HFFc6 (cell line): ENCODE results near the gene PRKCE. TPM values are rescaled to one million over a fixed set of nuclear protein-coding genes. Genes with fewer than 3 reads are reported as not detected.

Source experiments
- DNase-seq: peaks from one replicate; pipeline ENCODE4 v3.0.0-alpha.2; 2018
- H3K27ac Mint-ChIP-seq: 2 replicates; pipeline ENCODE4 v1.8.0; 2020; ENCODE audit warnings: mild to moderate bottlenecking, mixed read lengths
- H3K27me3 Mint-ChIP-seq: 2 replicates; pipeline ENCODE4 v1.8.0; 2021; ENCODE audit warnings: mild to moderate bottlenecking, moderate library complexity, mixed read lengths; ENCODE audit not compliant: insufficient read depth
- H3K36me3 Mint-ChIP-seq: 2 replicates; pipeline ENCODE4 v1.8.0; 2021; ENCODE audit warnings: low read depth, mixed read lengths
- H3K4me1 Mint-ChIP-seq: 2 replicates; pipeline ENCODE4 v1.8.0; 2020; ENCODE audit warnings: low read depth, mixed read lengths
- H3K4me3 Mint-ChIP-seq: 2 replicates; pipeline ENCODE4 v1.8.0; 2020; ENCODE audit warnings: mild to moderate bottlenecking, moderate library complexity, mixed read lengths
- H3K9me3 Mint-ChIP-seq: 2 replicates; pipeline ENCODE4 v1.8.0; 2020; ENCODE audit warnings: mild to moderate bottlenecking, mixed read lengths
- total RNA-seq, 6 experiments: library from RNA; stranded (reverse); fragmentation: NEBNext Ultra II Directional; extraction: Animal tissue kit (Norgen Biotek cat#: 25700); gene quantifications; 2 replicates in 1 of 6; 3 replicates in 5 of 6; pipeline ENCODE4 v1.2.3, GENCODE V29; 2021
- TF ChIP-seq, protein P1 (sequence below): fragments of 200-600 bp; sonication (generic); IDR thresholded peaks from 2 replicates; pipeline ENCODE4 v1.5.0; 2021; ENCODE audit warnings: antibody characterized with exemption, mild to moderate bottlenecking

PRKCE gene
- total RNA-seq, 6 experiments from 2014 or later, result 10.8 to 13.7 (median 12.0) TPM

DNA sequence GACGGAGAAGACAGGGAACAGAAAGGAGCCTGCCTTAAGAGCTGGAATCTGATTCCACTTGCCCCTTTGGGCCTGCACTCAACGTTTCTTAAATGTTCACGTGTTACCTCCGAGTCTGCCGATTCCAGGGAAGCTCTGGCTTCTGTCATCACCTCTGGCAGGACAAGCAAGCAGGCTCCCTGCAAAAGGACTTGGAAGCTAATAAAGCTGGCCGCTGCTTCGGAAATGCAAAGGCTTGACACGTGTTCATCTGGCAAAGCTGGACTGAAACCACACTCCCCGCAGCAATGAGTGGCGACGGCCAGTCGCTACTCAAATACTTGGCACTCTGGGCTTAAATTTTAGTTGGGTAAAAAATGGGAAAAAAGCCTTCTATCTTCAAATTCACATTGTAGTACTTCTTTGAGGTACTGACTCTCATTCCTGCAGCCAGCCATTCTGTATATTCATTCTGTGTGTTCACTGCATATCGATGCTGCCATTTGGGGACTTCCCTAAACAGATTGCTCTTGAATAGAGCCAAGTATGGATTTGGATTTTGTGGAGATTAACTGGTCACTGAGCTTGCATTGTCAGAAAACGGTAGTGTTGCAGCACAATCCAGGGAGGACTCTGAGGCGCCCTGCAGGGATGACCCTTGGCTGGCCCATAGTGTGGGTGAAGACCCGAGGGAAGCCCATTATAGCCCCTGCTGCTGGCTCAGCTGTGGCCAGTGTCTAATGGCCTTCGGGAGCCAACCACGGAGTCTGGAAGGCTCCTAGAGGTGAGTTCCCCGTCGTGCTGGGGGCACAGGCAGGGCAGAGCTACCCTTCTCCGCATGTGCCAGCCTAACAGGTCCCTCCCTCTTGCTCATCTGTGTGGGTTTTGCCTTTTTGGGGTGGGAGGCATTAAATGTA lies 231.5 kb downstream of the PRKCE start:
- TF ChIP-seq, protein P1, sequence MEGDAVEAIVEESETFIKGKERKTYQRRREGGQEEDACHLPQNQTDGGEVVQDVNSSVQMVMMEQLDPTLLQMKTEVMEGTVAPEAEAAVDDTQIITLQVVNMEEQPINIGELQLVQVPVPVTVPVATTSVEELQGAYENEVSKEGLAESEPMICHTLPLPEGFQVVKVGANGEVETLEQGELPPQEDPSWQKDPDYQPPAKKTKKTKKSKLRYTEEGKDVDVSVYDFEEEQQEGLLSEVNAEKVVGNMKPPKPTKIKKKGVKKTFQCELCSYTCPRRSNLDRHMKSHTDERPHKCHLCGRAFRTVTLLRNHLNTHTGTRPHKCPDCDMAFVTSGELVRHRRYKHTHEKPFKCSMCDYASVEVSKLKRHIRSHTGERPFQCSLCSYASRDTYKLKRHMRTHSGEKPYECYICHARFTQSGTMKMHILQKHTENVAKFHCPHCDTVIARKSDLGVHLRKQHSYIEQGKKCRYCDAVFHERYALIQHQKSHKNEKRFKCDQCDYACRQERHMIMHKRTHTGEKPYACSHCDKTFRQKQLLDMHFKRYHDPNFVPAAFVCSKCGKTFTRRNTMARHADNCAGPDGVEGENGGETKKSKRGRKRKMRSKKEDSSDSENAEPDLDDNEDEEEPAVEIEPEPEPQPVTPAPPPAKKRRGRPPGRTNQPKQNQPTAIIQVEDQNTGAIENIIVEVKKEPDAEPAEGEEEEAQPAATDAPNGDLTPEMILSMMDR, result no peak
- no peak for DNase-seq
- Mint-ChIP-seq H3K4me3 (no peak overlapping the region), H3K27me3 (no peaks in the 10 kb centered on the region), H3K9me3 (no peaks in the 10 kb centered on the region), H3K4me1 (peaks cover 18% of the 10 kb centered on the region), H3K36me3 (peaks cover 6% of the 10 kb centered on the region; the same call in 1 of the 2 replicates), H3K27ac (no peak overlapping the region)

DNA sequence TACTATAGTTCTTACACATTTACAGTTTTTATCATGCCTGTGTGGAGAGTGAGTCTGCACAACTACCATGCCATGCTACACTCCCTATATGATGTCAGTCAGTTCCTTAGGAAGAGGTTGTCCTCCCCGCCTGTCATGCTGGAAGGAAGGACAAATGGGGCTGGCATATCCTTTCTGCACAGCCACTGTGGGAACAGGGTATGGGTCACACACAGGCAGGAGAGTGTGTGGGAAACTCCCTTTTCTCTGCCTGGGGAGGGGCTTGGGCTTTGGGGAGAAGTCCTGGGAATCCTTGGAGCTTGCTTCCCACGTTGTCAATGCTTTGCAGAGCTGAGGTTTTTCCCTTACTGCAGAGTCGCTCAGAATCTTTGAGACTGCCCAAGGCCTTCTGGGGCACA lies 232.1 kb downstream of the PRKCE start:
- Mint-ChIP-seq H3K27me3 (no peaks in the 10 kb centered on the region), H3K27ac (no peak overlapping the region), H3K4me3 (no peak overlapping the region), H3K4me1 (peaks cover 24% of the 10 kb centered on the region), H3K36me3 (no peaks in the 10 kb centered on the region), H3K9me3 (no peaks in the 10 kb centered on the region)
- TF ChIP-seq, protein P1, result no peak
- no peak for DNase-seq

DNA sequence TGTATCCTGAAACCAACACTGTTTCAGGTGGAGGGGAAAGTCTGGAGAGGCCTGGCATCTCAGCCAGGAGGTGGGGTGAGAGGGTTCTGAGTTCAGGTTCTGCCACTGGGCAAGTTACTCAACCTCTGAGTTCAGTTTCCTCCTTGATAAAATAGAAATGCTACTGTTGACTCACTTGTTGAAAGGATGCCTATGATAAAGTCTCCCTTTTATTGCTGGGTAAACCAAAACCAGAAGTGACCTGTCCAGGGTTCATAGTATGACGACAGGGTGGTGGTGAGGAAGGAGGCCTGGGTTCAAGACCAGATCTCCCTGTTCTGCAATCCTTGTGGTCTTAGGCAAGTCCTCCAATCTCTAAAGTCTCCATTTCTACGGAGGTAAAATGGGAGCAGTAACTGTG lies 232.7 kb downstream of the PRKCE start:
- no peak for DNase-seq
- no peaks in the 10 kb centered on the region for H3K36me3 Mint-ChIP-seq
- peaks cover 28% of the 10 kb centered on the region for H3K4me1 Mint-ChIP-seq
- H3K27ac Mint-ChIP-seq, result no peak overlapping the region
- H3K27me3 Mint-ChIP-seq, result no peaks in the 10 kb centered on the region
- H3K4me3 Mint-ChIP-seq, result no peak overlapping the region
- no peaks in the 10 kb centered on the region for H3K9me3 Mint-ChIP-seq
- TF ChIP-seq, protein P1, result no peak

DNA sequence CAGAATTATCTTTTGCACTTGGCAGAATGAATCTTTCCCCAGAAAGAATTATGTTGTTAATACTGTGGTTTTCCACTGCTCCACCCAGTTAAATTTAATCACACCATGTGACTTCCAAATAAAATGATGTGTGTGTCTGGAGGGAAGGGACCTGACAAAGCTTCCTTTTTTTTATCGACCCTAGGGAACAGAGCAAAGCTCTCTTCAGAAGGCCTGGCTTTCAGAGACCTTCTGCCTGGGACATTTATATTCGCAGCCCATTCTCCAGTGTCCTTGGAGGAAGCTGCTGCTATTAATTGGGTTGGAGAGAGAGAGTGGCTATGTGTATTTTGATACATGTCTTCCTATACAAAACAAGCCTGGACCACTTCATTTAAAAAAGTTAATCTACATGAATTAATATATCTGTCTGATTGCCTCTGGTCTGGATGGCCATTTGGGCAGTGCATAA lies 233.7 kb downstream of the PRKCE start:
- Mint-ChIP-seq H3K36me3 (no peaks in the 10 kb centered on the region), H3K4me3 (no peak overlapping the region), H3K9me3 (no peaks in the 10 kb centered on the region), H3K4me1 (peaks cover 28% of the 10 kb centered on the region), H3K27ac (no peak overlapping the region), H3K27me3 (no peaks in the 10 kb centered on the region)
- no peak for DNase-seq
- TF ChIP-seq, protein P1, result no peak

DNA sequence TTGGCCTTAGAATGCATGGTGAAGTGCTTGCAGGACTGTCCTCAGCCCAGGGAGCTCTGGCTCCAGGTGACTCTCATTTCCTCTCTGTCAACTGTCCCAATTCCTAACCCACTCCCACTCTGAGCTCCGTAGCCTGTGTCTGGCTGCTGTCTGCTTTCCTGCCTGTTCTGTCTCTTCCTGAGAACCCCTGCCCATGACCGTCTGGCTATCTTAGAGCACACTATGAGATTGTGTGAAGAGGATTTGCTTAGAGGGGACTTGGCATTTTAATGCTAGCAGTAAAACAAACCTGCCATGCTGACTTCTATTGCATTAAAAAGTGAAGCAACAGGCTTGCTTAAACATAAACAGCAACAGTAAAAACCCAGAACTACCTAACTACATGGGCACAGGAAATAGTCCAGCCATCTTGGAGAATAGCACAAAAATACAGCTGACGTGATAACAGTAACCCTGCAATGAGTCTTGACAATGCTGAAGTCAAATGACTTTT lies 234.7 kb downstream of the PRKCE start:
- TF ChIP-seq, protein P1, result no peak
- no peaks in the 10 kb centered on the region for H3K27me3 Mint-ChIP-seq

More for the DNA sequence above, 234.7 kb downstream of the PRKCE start:
- Mint-ChIP-seq H3K4me3 (no peak overlapping the region), H3K9me3 (no peaks in the 10 kb centered on the region), H3K27ac (no peak overlapping the region), H3K36me3 (no peaks in the 10 kb centered on the region), H3K4me1 (peaks cover 28% of the 10 kb centered on the region)
- DNase-seq, result no peak
